NCI-H2171 (cell line): Measurements from ENCODE around the gene SCN5A.

Experiments used
- DNase-seq: peaks from one replicate; lab custom pipeline; 2025; lab: John Stamatoyannopoulos, UW

The SCN5A gene

GRCh38 chr3:38647217-38647970 is 2.1 kb downstream of the SCN5A start:
- DNase-seq, result no peak

GRCh38 chr3:38646630-38647029 is 2.9 kb downstream of the SCN5A start:
- DNase-seq, result no peak

DNA sequence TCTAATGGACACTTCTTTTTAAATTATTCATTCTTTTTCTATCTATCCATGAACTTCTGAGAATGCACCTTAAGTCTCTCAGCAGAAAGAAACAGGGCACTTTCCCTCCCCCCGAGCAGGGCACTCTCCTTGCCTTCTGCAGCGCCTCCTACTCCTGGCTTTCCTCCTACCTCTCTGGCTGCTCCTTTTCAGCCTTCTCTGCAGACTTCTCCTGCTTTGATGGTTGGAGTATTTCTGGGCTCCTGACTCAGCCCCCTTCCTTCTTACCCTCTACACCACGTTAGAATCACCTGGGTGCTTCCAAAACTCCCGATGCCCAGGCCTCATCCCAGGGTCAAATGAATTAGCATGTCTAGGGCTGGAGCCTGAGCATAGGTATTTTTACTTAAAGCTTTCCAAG is 3.4 kb downstream of the SCN5A start:
- DNase-seq, result no peak

- DNase-seq, result no peak
Observed at GRCh38 chr3:38645601-38646000, 3.9 kb downstream of the SCN5A start.

- DNase-seq, result no peak
Observed at GRCh38 chr3:38645076-38645475, 4.4 kb downstream of the SCN5A start.

GRCh38 chr3:38644662-38645053 is 4.8 kb downstream of the SCN5A start:
- no peak for DNase-seq

- no peak for DNase-seq
Observed at GRCh38 chr3:38644016-38644661, 5.3 kb downstream of the SCN5A start.

- DNase-seq, result no peak
Observed at GRCh38 chr3:38643592-38643991, 5.9 kb downstream of the SCN5A start.

DNA sequence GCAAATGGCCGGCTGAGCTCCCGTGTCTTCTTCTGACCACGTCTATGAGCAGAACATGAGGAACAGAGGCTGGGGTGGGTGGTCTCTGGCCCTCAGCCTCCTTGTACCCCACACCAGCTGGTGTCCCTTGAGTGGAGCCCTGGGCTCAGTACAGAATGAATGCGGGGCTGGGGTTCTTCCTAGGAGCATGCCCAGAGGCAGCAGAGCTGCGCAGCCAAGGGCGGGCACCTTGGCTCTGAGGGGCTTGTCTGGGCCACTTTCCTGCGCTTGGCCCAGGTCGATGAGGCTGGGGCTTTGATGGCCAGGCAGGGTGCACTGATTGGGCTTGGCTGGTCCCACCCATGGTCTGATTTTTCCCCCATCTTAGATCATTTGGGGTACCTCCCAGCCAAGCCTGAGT is 6.4 kb downstream of the SCN5A start:
- no peak for DNase-seq

- no peak for DNase-seq
Observed at GRCh38 chr3:38641461-38642110, 7.9 kb downstream of the SCN5A start.

DNA sequence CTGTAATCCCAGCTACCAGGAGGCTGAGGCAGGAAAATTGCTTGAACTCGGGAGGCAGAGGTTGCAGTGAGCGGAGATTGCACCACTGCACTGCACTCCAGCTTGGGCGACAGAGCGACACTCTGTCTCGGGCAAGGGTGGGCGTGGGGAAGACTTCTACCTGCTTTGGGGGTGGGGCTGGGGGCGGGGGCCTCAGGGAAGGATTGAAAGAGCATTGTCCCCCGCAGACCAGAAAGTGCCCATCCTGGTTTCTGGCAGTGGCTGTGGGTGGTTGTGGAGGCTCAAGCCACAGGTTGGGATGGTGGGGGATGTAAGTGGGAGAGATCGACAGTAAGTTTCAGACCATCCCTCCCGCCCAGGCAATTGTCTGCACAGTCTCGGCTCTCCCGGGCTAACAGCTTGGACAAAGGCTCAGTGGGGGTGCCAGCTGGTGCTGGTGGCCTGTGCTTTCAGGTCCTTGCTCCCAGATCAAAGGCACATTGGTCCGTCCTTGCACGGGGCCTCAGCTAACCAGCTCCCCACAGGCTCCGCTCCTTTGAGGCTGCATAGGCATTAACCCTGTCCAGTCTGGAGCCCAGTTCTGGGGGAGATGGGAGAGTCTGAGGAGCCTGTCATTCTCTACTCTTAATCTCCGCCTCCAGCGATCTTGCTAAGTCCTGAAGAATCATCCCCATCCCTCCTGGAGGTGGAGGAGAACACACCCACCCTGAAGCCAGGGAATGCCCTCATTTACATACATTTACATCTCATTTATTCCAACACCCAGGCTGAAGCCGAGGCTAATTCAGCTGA is 8.6 kb downstream of the SCN5A start:
- DNase-seq, result no peak

DNA sequence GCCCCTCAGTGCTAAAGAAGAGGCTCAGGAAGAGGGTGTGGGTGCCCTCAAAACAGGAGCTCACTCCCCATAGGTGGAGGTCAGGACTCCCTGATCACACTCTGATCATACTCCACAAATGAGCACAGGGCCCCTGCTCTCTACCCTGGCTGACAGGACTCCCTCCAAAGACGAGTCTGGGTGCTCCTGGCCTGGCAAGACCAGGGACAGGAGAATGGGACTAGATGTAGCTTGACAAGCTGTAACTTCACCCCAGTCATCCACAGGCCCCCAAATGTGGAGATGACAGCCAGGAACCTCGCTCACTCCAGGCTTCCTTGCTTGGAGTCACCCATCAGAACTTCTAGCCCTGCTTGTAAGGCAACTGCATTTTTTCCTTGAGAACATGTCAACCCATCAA is 11.1 kb downstream of the SCN5A start:
- DNase-seq, result no peak

DNA sequence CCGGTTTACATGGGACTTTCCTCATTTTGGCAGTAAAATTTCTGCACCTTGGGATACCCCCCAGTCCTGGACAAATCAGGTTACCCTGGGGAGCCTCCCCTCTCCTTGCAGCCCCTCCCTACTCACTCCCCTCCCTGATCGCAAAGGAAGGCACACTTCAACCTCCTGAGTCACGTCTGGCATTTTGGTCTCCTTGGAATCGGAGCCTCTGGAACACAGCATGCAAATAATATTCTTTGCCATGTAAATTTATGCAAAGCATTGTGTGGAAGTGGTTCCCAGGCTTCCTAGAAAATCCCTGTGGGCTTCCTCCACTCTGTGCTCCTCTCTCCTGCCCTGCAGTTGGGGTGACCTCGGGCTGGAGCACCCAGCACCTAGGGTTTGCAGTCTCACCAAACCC is 11.6 kb downstream of the SCN5A start:
- no peak for DNase-seq

DNA sequence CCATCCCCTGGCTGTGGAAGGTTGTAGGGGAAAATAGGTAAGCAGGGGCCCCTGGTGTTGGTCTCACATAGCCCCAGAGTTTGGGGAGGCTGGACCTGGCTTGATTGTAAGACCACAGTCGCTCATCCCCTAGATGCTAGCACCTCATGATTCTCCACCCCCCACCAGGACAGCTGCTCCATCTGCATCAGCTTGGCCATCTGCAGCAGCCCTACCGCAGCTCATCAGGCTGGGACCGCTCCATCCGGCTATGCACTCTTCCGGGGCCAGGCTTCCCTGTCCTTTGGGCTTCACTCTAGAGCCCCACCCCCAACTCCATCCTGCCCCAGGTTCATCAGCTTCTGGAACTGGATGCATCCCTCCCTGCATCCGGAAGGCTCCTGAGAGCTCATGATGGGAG is 12.6 kb downstream of the SCN5A start:
- DNase-seq, result no peak

GRCh38 chr3:38636464-38636863 is 13.0 kb downstream of the SCN5A start:
- no peak for DNase-seq

DNA sequence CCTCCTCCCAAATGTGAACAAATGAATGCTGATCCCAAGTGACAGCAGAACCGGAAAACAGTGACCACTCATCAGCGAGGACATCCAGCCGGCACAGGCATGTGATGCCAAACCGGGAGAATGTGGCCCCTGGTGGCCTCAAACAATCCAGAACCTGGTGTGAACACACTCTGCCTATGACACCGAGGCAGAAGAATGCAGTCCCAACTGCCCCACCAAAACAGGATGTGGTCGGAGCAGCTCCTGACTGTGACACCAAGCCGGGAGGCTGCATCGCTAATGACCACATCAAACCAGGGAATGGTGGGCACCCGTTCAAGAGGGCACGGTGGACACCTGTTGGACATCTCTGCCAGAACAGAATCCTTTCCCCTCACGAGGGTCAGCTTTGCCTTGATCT is 15.4 kb downstream of the SCN5A start:
- DNase-seq, result no peak

DNA sequence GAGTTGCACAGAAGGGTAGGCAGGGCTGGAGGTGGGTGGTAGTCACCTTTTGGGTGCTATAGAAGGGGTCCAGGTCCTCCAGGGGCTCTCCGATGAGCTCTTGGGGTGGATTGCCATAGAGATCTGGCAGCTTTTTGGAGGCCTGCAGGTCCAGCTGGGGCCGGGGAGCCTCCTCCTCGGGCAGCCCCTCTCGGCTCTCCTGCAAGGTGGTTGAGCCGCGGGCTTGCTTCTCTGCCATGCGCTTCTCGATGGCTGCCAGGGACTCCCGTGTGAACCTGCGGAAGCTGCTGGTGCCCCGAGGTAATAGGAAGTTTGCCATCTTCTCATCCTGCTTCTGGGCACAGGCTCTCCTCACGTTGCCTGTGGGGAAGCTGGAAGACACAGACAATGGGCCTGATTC is 16.5 kb downstream of the SCN5A start:
- no peak for DNase-seq

DNA sequence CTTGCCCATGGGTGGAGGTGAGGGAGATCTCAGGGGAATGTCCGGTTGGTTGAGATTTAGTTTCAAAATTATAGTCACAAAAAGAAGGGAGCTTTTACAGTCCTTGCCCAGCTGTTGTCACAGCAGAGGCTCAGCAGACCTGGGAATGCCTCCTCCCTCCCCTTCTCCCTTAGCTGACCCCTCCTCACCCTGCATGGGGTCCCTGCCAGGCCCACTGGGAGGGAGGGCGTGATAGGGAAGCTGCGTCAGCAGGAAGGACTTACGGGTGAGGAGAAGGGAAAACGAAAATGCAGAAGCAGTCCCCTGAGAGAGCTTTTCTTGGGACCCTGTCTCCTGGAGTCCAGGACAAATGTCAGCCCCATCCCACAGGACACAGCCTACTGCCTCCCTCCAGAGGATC is 18.9 kb downstream of the SCN5A start:
- DNase-seq, result no peak

GRCh38 chr3:38630070-38630469 is 19.4 kb downstream of the SCN5A start:
- no peak for DNase-seq

DNA sequence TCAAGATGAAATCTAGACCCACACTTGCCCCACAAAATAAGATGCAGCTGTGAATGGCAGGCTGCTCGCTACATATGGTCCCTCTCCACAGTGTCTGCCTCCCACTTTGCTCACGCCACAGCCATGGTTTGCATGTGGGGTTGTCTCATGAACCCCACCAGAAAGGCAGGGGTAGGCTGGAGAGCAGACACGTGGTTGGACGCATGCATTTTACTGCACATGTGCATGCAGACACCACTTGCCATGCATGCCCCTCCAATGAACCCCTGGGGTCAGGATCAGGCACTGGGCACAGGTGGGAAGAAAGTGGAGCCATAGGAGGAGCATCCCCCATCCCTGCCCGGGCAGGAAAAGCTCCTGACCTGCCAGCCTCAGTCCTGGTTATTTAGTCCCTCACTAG is 20.7 kb downstream of the SCN5A start:
- DNase-seq, result no peak

DNA sequence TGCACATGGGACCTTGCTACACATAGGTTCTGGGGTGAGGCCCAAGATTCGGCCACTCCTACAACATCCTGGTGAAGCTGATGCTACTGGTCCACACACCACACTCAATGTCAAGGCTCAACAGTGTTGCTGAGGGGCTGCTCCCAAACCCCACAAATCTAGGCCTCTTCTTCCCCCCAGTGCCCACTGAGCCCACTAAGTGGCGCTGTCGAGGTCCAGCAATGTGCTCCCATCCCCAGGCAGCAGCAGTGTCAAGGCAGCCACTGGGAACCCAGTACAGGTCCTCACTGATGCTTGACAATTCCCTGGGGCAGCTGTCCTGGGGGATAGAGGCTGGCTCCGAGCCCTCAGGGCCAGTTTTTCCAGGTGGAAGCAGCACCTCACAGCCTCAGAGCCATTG is 21.5 kb downstream of the SCN5A start:
- no peak for DNase-seq

DNA sequence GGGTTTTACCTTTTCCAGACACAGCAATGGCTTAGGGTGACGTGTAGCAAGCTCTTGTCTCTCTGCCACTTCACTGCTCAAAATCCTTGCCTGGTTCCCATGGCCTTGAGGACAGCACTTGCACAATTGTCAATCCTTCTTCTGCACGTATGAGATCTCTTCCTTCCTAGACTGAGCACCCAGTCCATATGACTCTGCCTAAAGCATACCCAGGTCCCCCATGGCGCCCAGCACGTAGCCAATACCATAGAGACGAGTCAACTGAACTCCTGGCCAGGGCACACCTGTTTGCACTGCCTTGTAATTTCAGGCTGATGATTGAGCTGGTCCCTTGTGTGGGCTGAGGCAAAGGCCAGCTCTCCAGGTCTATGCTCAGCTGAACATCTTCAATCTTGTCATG is 23.3 kb downstream of the SCN5A start:
- no peak for DNase-seq

DNA sequence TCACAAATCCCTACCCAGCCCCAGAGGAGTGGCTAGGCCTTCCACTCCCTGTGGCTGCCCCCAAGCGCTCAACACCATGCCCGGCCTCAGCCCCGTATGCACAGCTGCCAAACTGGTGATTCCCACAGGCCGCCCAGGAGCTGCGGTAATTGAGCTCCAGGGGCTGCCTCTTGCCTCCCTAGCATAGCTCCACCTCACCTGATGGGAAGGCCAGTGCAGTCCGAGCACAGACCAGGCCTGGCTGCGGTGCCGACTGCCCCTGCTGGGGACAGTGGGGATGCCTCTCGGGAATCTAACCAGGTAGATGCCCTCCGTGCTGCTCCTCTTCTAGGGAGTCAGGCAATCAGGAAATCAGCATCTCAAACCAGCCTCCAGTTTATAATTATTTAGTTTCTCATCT is 25.9 kb downstream of the SCN5A start:
- DNase-seq, result no peak
